Mammary epithelial cell (primary cell): ENCODE data around the gene TRAPPC3L.

ENCODE experiments used
- EZH2 ChIP-seq: IDR thresholded peaks from 2 replicates; pipeline ENCODE4 v1.6.1; 2012; ENCODE audit warnings: low read length, inconsistent platforms, borderline replicate concordance
- TF ChIP-seq, protein P1 (sequence below), 2 donors: IDR thresholded peaks in 1 of 2; conservative IDR thresholded peaks in 1 of 2; 2 replicates each; pipeline ENCODE4 v1.5.1; 2011 to 2012; ENCODE audit warnings: inconsistent platforms in 2 of 2, low read length in 2 of 2, mild to moderate bottlenecking in 2 of 2, control low read depth in 1 of 2, low read depth in 1 of 2; ENCODE audit not compliant: insufficient read depth in 1 of 2; ENCODE audit errors: extremely low read depth in 1 of 2

DNA sequence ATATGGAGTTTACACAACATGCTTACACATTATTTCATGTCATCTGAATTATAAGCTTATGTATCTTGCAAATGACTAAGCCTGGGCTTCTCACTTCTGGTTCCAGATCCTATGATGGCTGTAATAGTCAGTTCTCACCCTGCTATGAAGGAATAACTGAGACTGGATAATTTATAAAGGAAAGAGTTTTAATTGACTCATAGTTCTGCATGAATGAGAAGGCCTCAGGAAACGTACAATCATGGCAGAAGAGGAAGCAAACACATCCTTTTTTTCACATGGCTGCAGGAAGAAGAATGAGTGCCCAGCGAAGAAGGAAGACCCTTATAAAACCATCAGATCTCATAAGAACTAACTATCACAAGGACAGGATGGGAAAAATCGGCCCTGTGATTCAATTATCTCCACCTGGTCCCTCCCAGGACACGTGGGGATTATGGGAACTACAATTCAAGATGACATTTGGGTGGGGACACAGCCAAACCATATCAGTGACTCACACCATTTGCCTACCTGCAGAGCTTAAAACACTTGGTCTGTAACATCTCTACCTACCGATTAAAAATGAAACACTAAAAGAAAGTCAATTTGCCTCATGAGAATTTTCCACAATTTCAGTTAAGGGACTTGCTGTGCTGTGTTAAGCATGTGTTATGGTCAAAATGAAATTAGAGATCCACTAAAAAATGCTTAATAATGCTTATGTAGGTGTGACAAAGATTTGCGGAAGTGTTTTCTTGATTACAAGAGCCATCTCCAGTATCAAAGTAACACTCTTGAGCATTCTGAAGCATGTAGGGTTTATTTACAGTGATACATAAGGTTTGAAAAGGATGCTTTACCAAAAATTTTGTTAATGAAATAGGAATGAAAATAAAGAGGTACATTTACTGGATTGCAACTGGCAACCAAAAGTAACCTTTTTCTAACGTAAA, 23.6 kb upstream of the TRAPPC3L start:
- TF ChIP-seq, protein P1, sequence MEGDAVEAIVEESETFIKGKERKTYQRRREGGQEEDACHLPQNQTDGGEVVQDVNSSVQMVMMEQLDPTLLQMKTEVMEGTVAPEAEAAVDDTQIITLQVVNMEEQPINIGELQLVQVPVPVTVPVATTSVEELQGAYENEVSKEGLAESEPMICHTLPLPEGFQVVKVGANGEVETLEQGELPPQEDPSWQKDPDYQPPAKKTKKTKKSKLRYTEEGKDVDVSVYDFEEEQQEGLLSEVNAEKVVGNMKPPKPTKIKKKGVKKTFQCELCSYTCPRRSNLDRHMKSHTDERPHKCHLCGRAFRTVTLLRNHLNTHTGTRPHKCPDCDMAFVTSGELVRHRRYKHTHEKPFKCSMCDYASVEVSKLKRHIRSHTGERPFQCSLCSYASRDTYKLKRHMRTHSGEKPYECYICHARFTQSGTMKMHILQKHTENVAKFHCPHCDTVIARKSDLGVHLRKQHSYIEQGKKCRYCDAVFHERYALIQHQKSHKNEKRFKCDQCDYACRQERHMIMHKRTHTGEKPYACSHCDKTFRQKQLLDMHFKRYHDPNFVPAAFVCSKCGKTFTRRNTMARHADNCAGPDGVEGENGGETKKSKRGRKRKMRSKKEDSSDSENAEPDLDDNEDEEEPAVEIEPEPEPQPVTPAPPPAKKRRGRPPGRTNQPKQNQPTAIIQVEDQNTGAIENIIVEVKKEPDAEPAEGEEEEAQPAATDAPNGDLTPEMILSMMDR (conservative IDR thresholded peaks at IDR 0.05 in 1 of 2, IDR thresholded peaks at IDR 0.05 in 1 of 2; ENCODE audit: extremely low read depth in 1 of 2, insufficient read depth in 1 of 2, low read depth in 1 of 2, low read length in 2 of 2): no peak
- TF ChIP-seq EZH2: no peak
